Uterus (tissue), 2 donors: ENCODE measurements around the gene TSPAN3.
A peak's percentile ranks its signal among the peaks of the same experiment; 100 is the strongest.

ENCODE experiments used
- CTCF ChIP-seq, 4 experiments: fragments of 200-600 bp in 2 of 4; fragments of 450-650 bp in 2 of 4; sonication (generic) in 2 of 4; IDR thresholded peaks; one replicate each; pipeline ENCODE4 v1.5.1; 2016 to 2019; ENCODE audit warnings: antibody characterized with exemption in 4 of 4, mild to moderate bottlenecking in 2 of 4, moderate library complexity in 1 of 4
- POLR2A ChIP-seq, 2 donors: fragments of 450-650 bp; IDR thresholded peaks; one replicate each; pipeline ENCODE4 v1.6.1; 2016; ENCODE audit warnings: antibody characterized with exemption in 2 of 2, mild to moderate bottlenecking in 1 of 2, moderate library complexity in 1 of 2

- peak; percentile 77 to 91 (median 84) for TF ChIP-seq CTCF (IDR thresholded peaks at IDR 0.05)
- no peak for TF ChIP-seq POLR2A (IDR thresholded peaks at IDR 0.05)
Observed at GRCh38 chr15:77024273-77025082, 46.4 kb downstream of the TSPAN3 start.
